ENCODE results near the gene CTTNBP2.
"Not testable (repeated sequence)": the region's sequence is repeated elsewhere in the genome, so short reads cannot be mapped to it uniquely, and the experiment has no call there.

CTTNBP2 gene

GRCh38 chr7:117711556-117711955 is 161.7 kb downstream of the CTTNBP2 start:
- Histone ChIP-seq H3K4me3 (no peak overlapping the region), H3K27ac (no peak overlapping the region)

- not testable (repeated sequence) for H3K4me3 ChIP-seq
Observed at GRCh38 chr7:117708173-117708572, 165.1 kb downstream of the CTTNBP2 start.

GRCh38 chr7:117707080-117707479 is 166.2 kb downstream of the CTTNBP2 start:
- Histone ChIP-seq H3K27ac (no peak overlapping the region), H3K4me3 (no peak overlapping the region)

More at GRCh38 chr7:117708173-117708572, 165.1 kb downstream of the CTTNBP2 start:
- not testable (repeated sequence) for H3K27ac ChIP-seq

- H3K4me3 ChIP-seq, result no peak overlapping the region
- no peak overlapping the region for H3K27ac ChIP-seq
Observed at GRCh38 chr7:117706210-117706609, 167.0 kb downstream of the CTTNBP2 start.

GRCh38 chr7:117705630-117706029 is 167.6 kb downstream of the CTTNBP2 start:
- no peak overlapping the region for H3K27ac ChIP-seq
- no peak overlapping the region for H3K4me3 ChIP-seq

GRCh38 chr7:117704063-117704462 is 169.2 kb downstream of the CTTNBP2 start:
- Histone ChIP-seq H3K4me3 (no peak overlapping the region), H3K27ac (no peak overlapping the region)

GRCh38 chr7:117698018-117698417 is 175.2 kb downstream of the CTTNBP2 start:
- peak overlapping the region in 1 of 21 experiments; percentile 8 for H3K27ac ChIP-seq
- no peak overlapping the region for H3K4me3 ChIP-seq

GRCh38 chr7:117692338-117692737 is 180.9 kb downstream of the CTTNBP2 start:
- Histone ChIP-seq H3K27ac (no peak overlapping the region), H3K4me3 (no peak overlapping the region)

- H3K27ac ChIP-seq, result no peak overlapping the region
- H3K4me3 ChIP-seq, result no peak overlapping the region
Observed at GRCh38 chr7:117690147-117690546, 183.1 kb downstream of the CTTNBP2 start.

- no peak overlapping the region for H3K27ac ChIP-seq
Observed at GRCh38 chr7:117689406-117689805, 183.8 kb downstream of the CTTNBP2 start.

GRCh38 chr7:117688126-117688525 is 185.1 kb downstream of the CTTNBP2 start:
- no peak overlapping the region for H3K27ac ChIP-seq
- no peak overlapping the region for H3K4me3 ChIP-seq

More at GRCh38 chr7:117689406-117689805, 183.8 kb downstream of the CTTNBP2 start:
- H3K4me3 ChIP-seq, result no peak overlapping the region

GRCh38 chr7:117686311-117686935 is 186.8 kb downstream of the CTTNBP2 start:
- Histone ChIP-seq H3K27ac (no peak overlapping the region), H3K4me3 (no peak overlapping the region)

- Histone ChIP-seq H3K4me3 (no peak overlapping the region), H3K27ac (no peak overlapping the region)
Observed at GRCh38 chr7:117685795-117686194, 187.4 kb downstream of the CTTNBP2 start.

GRCh38 chr7:117683430-117684175 is 189.6 kb downstream of the CTTNBP2 start:
- Histone ChIP-seq H3K27ac (no peak overlapping the region), H3K4me3 (no peak overlapping the region)

GRCh38 chr7:117682681-117683385 is 190.4 kb downstream of the CTTNBP2 start:
- no peak overlapping the region for H3K27ac ChIP-seq

GRCh38 chr7:117679120-117679519 is 194.1 kb downstream of the CTTNBP2 start:
- Histone ChIP-seq H3K27ac (no peak overlapping the region), H3K4me3 (no peak overlapping the region)

More at GRCh38 chr7:117682681-117683385, 190.4 kb downstream of the CTTNBP2 start:
- no peak overlapping the region for H3K4me3 ChIP-seq

- Histone ChIP-seq H3K27ac (no peak overlapping the region), H3K4me3 (no peak overlapping the region)
Observed at GRCh38 chr7:117675497-117676435, 197.5 kb downstream of the CTTNBP2 start.

- Histone ChIP-seq H3K27ac (no peak overlapping the region), H3K4me3 (no peak overlapping the region)
Observed at GRCh38 chr7:117674617-117675016, 198.6 kb downstream of the CTTNBP2 start.

GRCh38 chr7:117673839-117674238 is 199.4 kb downstream of the CTTNBP2 start:
- H3K27ac ChIP-seq, result peak overlapping the region in 1 of 21 experiments; percentile 57
- H3K4me3 ChIP-seq, result no peak overlapping the region

GRCh38 chr7:117673367-117673766 is 199.9 kb downstream of the CTTNBP2 start:
- no peak overlapping the region for H3K4me3 ChIP-seq
- peak overlapping the region in 3 of 21 experiments; percentile 46 to 57 (median 56) for H3K27ac ChIP-seq

All from skin epidermis (tissue), 12 donors.